Fibroblast of skin of right quadriceps (primary cell): Measurements from ENCODE around the gene BRINP1.

Source experiments
- DNase-seq: peaks from one replicate; pipeline ENCODE4 v3.0.0-alpha.2; 2013

The BRINP1 gene, protein sequence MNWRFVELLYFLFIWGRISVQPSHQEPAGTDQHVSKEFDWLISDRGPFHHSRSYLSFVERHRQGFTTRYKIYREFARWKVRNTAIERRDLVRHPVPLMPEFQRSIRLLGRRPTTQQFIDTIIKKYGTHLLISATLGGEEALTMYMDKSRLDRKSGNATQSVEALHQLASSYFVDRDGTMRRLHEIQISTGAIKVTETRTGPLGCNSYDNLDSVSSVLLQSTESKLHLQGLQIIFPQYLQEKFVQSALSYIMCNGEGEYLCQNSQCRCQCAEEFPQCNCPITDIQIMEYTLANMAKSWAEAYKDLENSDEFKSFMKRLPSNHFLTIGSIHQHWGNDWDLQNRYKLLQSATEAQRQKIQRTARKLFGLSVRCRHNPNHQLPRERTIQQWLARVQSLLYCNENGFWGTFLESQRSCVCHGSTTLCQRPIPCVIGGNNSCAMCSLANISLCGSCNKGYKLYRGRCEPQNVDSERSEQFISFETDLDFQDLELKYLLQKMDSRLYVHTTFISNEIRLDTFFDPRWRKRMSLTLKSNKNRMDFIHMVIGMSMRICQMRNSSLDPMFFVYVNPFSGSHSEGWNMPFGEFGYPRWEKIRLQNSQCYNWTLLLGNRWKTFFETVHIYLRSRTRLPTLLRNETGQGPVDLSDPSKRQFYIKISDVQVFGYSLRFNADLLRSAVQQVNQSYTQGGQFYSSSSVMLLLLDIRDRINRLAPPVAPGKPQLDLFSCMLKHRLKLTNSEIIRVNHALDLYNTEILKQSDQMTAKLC

DNA sequence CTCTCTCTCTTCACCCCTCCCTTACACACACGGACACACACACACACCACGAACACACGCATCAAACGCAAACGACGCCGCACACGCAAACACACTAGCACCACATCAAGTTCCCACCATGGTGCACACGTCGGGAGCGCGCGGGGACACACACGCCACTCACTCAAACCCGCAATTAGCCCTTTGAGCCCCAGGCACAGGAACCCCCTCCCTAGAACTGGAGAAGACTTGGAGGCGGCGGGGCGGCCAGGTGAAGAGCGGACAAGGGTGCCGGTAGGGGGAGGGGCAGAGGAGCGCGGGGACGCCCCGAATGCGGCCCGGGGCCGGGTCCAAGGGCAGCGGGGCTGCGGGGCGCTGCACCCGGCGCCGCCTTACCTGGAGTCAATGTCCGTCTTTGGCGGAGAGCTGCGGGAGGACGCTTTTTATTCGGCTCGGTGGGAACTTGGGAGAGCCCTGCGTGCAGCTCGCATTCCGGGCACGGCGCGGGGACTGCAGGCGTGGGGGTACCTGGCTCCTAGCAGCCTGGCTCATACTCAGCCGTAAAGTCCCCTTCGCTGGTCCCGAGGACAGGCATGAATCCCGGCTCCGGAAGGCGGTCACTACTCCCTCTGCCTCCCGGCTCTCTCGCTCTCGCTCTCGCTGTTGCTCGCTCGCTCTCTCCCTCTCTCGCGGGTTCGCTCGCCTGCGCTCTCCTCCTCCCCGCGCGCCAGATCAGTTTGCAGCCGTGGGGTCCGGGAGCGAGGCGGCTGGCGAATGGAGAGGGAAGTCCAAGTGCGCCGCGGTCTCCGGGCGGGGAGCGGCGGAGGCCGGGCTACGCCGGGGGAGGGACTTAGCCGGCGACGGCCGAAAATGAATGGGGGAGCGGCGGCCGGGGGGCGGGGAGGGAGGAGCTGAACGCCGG lies at the start of gene BRINP1:
BRINP1 (minus strand) TSS at position 755 of the 901 bp plus-strand sequence. CDS start 56,080 bp downstream, outside the sequence.
- peak; percentile 28 for DNase-seq

DNA sequence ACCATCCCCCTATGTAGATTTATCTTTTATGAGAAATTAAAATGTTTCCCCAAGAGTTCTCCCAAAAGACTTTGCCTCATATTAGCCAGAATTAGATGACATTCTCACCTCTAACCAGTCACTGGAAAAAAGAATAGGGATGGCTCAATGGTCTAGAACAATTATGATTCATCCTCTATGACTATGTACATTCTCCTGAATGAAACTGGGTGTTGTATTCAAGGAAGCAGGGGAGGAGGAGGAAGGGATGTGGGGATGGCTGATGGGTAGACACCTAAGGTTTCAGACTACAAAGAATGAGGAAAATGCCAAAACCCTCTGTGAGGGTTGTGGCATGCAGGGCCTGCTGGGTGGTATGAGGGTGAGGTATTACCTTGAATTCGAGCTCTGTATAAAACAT lies 49.5 kb upstream of the BRINP1 start:
- DNase-seq = no peak

DNA sequence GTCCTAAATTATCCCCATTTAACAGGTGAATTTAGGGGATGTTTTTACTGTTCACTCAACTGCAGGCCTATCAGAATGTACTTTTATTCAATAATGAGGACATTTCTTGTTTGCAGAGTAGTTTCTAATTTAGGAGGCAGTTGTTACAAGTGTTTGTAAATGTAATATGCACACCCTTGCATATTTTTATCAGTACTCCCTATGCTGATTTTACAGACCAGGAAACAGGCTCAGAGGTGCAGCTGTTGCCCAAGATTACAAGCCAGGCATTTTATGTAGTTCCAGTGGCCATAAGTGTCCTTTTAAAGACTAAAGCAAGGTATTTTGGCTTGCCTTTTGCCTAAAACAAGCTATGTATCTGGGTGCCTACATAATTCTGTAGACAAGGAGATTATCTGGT lies 47.6 kb upstream of the BRINP1 start:
- no peak for DNase-seq

DNA sequence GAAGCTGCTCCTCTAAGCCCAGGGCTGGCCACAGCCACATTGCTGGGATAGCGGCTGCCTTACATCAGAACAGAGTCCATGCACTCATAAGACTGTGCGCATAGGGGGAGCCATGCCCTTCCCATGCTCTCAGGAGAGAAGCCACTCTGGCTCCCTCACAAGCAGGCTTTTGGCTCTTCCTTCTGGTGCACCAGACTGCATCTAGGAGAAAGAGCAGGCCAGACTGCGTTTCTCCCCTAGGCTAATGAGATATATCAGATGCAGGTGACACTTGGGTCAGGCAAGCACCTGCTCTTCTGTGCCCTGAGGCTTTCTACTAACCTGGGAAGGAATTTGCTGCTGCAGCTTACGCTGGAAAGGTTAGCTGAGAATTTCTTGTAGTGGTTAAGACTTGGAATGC lies 43.2 kb upstream of the BRINP1 start:
- no peak for DNase-seq

DNA sequence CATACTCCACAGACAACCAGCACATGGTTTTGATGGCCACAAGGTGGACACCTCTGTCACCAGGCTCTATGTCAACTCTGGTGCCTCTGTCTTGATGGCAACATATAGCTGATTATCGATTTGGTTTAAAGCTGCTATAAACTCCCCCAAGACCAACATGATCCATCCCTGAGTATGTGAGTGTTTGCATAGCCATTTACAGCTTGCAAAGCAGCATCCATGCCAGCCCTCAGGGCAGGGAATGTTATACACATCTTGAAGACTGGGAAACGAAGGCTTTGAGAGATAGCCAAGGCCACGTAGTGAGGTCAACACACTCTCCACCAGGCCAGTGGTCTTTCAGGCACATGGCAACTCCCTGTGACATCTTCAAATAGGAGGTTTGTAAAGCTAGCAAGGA lies 40.3 kb upstream of the BRINP1 start:
- no peak for DNase-seq

DNA sequence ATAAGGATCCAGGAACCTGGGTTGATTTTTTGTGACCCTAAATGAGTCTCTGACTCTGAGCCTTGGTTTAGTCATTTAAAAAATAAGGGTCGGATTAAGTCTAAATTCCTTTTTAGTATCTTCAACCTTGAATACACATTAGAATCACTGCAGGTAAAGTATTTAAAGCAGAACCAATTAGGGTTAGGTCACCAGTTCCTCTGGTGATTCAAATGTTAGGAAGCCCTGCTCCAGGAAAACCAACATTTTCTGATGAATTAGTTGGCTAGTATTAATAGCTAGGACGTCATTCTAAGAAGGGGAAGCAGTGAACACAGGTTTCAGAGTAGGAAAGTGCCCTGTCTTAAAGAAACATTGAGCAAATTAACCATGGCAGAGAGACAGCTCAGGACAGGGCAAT lies 31.4 kb upstream of the BRINP1 start:
- no peak for DNase-seq

DNA sequence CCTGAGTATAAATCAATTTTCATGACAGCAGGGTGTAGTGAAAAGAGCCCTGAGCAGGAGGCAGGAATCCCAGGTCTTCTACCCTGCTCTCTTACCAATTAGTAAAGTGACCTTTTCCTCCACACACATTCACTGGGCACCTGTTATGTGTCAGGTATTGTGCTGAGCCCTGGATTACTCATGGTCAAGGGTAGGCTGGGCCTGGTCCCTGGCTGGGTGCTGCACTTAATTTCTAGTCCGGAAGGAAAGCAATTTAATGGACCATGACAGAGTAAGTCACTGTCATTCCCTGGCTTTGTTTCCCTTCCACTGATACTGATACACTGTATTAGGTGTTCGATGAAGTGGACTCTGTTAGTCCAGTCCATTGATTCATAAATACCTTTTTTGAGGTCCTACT lies 29.1 kb upstream of the BRINP1 start:
- DNase-seq = no peak

DNA sequence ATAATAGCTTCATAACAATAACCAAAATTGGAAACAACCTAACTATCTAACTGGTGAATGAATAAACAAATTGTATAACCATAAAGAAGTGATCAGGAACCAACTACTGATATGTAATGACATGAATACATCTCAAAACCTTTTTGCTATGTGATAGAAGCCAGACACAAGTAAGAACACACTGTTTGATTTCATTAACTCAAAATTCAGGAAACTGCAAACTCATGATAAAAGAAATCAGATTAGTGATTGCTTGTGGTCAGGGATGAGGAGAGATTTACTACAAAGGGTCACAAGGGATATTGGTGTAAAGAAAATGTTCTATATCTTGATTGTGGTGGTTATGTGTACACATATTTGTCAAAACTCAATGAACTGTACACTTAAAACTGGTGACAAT lies 22.6 kb upstream of the BRINP1 start:
- DNase-seq = no peak

DNA sequence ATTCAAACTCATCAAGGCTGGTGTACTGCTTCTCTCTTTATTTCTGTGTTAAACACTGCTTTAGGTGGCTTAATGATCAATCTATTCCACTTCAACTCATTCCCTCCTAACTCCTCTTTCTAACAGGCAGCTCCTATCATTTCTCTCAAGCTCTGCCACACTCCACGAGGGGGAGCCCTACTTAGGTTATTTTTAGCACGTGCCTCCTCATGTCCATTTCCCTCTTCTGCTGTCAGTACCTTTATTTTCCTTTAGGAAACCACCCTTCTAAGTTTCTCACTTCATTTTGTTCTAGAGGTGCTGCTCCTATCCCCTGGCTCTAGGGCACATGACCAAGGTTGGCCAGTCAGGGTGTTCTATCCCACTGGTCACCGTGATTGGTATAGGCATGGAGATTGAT lies 6.7 kb upstream of the BRINP1 start:
- peak; percentile 3 for DNase-seq

DNA sequence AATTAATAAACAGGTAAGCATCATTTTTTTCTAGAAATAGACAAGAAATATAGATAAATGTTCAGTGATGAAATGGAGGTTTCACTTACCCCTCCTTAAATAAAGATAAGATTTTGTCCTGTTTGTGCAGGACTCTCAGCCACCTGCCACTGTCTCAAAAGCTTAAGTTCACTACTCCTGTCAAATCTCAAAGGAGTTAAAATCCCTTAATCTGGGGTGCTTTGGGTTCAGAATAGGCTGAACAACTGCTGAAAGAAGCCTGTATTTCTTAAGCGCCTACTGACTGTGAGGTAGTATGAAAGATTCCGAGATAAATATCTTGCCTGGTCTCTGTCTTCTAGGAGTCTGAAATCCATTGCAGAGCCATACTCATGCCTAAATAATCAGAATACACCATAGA lies 3.7 kb upstream of the BRINP1 start:
- no peak for DNase-seq

DNA sequence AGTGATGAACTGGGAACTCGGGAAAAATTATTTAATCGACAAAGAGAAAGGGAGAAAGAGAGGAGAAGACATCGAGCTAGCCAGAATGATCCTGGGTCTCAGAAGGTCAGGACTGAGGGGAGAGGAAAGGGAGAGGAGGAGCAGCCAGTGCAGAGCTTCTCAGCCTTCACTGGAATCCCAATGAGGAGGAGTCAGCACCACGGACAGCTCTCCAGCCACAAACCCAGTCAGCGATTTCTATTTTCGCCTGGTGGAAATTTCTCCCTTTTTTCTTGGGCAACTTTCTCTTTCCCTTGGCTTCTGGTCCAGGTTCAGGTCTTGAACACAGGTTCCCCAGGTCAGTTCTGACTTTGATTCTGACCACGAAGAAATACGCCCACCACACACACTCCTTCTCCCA lies 1.6 kb upstream of the BRINP1 start:
- DNase-seq = peak; percentile 7

DNA sequence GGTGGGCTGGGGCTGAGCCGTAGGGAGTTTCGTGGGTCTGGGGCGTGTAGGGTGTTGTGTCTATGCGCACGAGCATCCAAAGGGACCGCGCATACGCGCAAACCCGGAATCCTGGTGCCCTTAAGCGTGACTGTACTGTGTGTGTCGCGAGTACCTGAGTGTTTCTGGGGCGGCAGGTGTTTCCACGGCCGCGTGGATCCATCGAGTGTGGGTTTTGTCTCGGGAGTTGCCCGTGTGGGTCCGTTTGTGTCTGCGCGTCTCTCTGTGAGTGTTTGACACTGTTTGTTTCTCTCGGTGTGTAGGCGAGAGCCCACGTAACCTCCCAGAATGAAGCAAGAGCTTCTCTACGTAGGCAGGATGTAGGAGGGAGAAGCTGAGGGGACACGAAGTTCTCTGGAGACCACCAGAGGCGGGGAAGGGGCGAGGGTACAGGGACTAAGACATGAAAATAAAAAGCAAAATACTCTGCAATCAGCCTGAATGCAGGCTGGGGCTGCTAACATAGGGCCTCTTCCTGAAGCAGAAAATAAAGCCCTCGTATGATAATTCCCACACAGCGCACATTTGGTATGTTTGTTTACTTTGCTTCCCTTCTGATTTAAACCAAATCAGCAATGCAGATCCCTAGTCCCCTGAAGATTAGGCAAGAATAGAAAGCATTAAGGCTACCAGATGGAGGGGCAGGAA lies 588 bp upstream of the BRINP1 start:
- DNase-seq = no peak

DNA sequence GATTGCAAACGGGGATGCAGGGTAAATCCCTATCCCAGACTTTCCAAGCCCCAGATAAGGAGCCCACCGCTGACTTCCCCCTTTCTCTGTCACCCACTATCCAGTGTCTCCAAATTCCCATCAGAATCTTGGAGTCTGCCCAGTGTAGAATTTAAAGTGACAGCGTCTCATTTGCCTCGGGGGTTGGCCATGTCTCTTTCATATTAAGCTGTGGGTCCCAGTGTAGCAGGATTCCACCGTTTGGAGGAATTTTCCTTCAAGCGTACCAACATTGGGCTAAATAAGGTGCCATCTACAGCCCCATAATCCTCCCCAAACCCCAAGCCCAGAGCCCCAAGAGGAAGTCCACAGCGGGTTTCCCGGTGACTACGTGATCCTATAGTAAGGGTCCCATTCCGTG lies 1.1 kb downstream of the BRINP1 start:
- DNase-seq = no peak

DNA sequence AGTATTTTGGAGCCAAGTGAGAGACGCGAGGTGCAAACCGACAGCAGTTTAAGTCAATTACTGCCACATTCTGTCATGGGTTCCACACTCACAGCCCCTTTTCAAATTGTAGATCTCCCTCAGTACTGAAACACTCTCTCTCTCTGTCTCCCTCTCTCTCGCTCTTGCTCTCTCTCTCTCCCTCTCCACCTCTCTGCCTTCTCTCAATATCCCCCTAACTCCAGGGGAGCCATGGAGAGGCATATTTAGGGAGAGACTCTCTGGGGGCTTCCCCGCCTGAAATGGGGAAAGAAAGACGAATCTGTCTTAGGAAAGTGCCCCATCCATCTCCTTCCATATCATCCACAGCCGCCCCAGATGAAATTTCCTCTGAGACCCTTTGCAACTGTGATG lies 1.6 kb downstream of the BRINP1 start:
- no peak for DNase-seq

DNA sequence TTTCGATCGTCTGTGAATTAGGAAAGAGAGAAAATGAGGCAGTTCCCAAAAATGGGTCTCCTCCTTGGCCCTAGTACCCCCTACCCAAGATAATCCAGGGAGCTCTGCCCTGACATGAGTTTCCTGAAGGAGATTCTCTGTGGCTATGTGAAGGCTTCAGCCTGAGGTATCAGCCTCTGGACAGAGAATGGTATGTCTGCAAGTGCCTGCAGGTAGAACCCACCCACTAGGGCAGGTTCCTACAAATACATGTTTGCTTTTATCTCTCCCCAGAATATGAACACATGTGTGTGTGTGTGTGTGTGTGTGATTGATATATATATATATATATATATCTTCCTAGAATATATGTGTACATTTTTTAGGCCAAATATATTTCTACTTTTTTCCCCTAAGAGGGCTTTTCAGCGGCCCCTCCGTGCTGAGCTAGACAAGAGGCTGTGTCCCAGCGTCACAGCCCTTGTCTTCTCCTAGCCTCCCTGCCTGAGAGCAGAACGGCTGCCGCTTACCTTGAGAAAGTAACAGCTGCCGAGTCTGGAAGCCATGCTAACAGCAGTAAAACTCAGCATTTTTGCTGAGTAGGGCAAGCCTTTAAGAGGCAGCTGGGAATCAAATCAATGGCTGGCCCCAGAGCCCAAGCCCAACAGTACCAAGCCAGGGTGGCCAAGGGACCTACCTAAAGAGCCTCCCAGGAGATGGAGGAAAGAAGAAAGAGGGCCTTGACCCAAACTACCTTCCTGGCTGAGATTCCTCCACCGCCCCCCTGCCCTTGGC lies 2.1 kb downstream of the BRINP1 start:
- no peak for DNase-seq

DNA sequence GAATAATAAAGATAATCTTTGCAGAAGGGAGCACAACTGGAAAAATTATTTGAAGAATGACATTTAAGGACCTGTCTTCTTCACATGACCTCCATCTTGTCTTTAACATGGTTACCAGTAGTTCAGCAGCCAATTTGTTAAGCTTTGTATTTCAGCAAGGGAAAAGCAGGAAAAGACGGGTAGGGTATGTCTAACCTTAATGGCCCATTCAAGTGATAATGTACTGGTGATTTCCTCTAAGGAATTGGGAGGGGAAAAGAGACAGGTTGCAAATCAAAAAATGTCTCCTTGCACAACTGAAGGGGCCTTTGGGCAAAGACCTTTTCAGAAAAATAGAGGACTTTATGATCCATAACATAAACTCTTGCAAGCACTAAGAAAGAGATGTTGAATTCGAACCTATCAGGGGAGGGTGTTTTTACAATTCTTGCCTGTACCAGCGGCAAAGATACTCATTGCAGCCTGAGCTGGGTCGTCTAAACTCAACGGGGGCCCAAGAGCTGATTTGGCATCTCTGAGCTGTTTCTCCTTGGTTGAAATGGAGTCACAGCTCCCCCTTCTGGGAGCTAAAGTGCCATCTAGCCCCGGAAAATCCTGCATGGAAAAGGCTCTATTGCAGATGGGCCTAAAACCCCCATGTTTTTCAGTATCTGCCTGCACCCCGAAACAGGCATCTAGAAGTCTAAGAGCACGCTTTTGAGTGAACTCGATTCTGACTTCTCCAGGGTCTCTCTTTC lies 3.8 kb downstream of the BRINP1 start:
- DNase-seq = peak; percentile 11

DNA sequence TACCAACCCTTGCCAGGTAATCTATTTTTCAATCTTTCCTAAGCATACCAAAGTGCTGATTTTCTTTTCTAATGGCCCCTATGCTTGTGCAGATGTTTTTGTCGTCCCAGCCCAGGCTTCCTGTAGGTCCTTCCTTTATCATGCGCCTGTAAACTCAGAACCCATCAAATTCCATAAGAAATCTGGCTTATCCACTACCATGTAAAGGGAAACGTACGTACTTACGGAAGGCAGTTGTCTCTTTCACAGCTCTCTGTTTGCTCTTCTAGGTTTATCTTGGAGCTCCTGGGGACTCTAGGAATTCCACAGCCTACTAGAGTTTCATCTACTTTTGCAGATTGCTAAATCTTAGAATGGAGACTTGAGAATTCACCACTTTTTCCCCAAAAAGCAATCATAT lies 9.0 kb downstream of the BRINP1 start:
- no peak for DNase-seq

DNA sequence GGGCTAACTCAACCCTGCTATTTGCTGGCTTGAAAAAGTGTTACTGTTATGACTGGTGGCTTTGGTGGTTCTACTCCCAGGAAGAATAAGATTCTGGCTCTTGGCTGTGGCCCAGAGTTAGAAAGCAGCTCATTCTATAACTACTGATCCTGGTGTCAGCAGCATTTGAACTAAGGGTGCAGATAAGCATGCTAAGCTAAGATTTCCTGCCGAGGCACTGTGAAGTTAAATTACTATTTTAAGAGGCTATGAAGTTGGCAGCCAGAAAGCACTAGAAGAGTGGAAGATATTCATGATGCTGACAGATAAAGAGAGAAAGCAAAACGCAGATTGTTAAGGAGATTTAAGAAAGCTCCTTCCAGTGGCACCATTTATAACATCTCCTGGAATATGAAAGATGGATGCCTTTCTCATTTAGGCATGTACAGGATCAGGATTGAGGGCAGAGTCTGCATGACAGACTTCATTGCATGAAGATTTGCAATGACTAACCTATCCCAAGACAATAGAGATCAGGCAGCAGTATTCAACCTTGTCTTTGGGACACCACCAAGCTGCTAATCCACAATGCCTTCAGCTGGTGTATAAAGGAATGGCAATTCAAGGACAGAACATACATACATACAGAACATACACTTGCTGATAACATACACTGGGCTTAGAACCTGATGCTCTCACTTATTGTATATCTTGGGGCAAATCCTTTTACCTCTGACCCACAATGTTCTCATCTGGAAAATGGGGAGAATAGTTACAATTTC lies 11.7 kb downstream of the BRINP1 start:
- no peak for DNase-seq

DNA sequence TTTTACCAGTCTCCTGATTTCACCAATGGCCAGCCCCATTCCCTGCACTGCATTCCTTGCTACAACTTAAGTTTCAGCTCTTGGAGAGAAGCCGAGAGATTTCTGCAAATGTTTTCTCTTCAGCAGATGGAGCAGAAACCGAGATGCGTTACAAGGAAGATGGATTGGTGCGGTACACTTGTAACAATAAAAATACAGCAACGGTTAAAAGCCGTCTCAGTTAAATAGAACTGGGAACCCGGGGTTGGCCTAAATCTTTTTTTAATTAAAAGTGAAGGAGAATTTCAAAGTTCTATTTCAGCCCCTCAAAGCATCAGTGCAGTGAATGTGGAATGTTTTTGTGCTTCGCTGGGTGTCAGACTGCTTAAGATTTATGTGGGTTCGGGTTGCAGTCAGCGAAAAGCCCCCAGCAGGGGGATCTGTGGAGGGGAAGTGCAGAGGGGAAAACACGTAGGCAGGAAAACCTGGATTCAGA lies 19.8 kb downstream of the BRINP1 start:
- no peak for DNase-seq
